ENCODE results near the gene PPDPF. TPM values are rescaled to one million over a fixed set of nuclear protein-coding genes. Genes with fewer than 3 reads are reported as not detected.
A peak's percentile ranks its signal among the peaks of the same experiment; 100 is the strongest.

Gene PPDPF
- total and polyA plus RNA-seq, 2 donors (not counting 3 experiments of a cell fraction or from before 2014, with no cell fraction given) = 52.2 to 219 TPM

- peak; percentile 67 for FAIRE-seq
- peak overlapping the region; percentile 28 for H3K4me2 ChIP-seq (ENCODE audit: insufficient read depth, low read length)
- peaks cover 16% of the 10 kb centered on the region for H3K79me2 ChIP-seq (ENCODE audit: control insufficient read depth, insufficient read depth, low read length)
- no TSS peak for BruUV-seq (replicated peaks)
- H3K9me1 ChIP-seq (replicated peaks; ENCODE audit: control insufficient read depth, extremely low read depth, insufficient read depth, low read length) = no peaks in the 10 kb centered on the region
- ChIA-PET CTCF (interaction anchor here (0.7 to 2.5 kb wide), 6 partner anchors 10 to 209 kb away, joined by 3 to 28 read pairs (median 4); partner anchors contain the start of gene PTK6), POLR2A (interaction anchor here (0.6 to 2.0 kb wide), 6 partner anchors 10 to 169 kb away, joined by 3 to 9 read pairs (median 3); partner anchors contain the start of gene RTEL1)
- TF ChIP-seq GATA2 (IDR thresholded peaks at IDR 0.05; ENCODE audit: insufficient read depth, insufficient read length, low read depth, low read length) (no peak), CTCF (IDR thresholded peaks at IDR 0.05; ENCODE audit: extremely low read depth in 1 of 2, insufficient read depth in 1 of 2, low read depth in 1 of 2, low read length in 2 of 2) (no peak), FOS (IDR thresholded peaks at IDR 0.05; ENCODE audit: borderline replicate concordance, insufficient read depth, low read length) (no peak), EZH2 (IDR thresholded peaks at IDR 0.05; ENCODE audit: borderline replicate concordance, low read depth, low read length, severe bottlenecking) (no peak), POLR2A (IDR thresholded peaks at IDR 0.05; ENCODE audit: low read depth, low read length) (peak; percentile 26), POLR2AphosphoS5 (IDR thresholded peaks at IDR 0.05; ENCODE audit: insufficient read depth, low read depth, low read length) (no peak), MYC (IDR thresholded peaks at IDR 0.05; ENCODE audit: low read depth, low read length) (no peak)
- intact Hi-C loops (cut with micrococcal nuclease) = loop anchor here (1.0 to 10.0 kb wide), 3 partner anchors 24 to 422 kb away; no protein-coding TSS in a partner anchor
- H3K4me3 ChIP-seq (replicated peaks in 1 of 3; ENCODE audit: insufficient read depth in 1 of 3, low read depth in 1 of 3, low read length in 3 of 3) = peak overlapping the region; percentile 51 to 60 (median 53)
- H3K4me1 ChIP-seq (ENCODE audit: control insufficient read depth, extremely low read depth, insufficient read depth, low read length) = peaks cover 12% of the 10 kb centered on the region
- peak overlapping the region; percentile 81 for H3K9ac ChIP-seq (replicated peaks; ENCODE audit: extremely low read depth, insufficient read depth, low read length)
- H2AFZ ChIP-seq (ENCODE audit: low read depth, low read length) = peak overlapping the region; percentile 86
- peaks cover 0 to 2% of the 10 kb centered on the region in 2 experiments for H3K36me3 ChIP-seq (ENCODE audit: control insufficient read depth in 2 of 2, extremely low read depth in 1 of 2, insufficient read depth in 2 of 2, low read length in 2 of 2)
- H4K20me1 ChIP-seq (replicated peaks; ENCODE audit: control insufficient read depth, extremely low read depth, insufficient read depth, low read length) = no peaks in the 10 kb centered on the region
- H3K27me3 ChIP-seq (ENCODE audit: control insufficient read depth in 2 of 2, insufficient read depth in 2 of 2, low read length in 2 of 2) = no peaks in the 10 kb centered on the region
- DNase-seq (ENCODE audit: low read depth, low spot score) = peak; percentile 64
- dilution Hi-C loops (cut with MboI; ENCODE audit: extremely low pct_ligation_motif_present, low sequenced_read_pairs) = no loop called here
- no peaks in the 10 kb centered on the region for H3K9me3 ChIP-seq (replicated peaks; ENCODE audit: control insufficient read depth, insufficient read depth, low read length)
- H3K27ac ChIP-seq (ENCODE audit: insufficient read depth, low read depth, low read length) = peak overlapping the region; percentile 5
Measured at GRCh38 chr20:63519668-63520503, 679 bp upstream of the PPDPF start.
